ENCODE data around the gene GTF3A.

DNA sequence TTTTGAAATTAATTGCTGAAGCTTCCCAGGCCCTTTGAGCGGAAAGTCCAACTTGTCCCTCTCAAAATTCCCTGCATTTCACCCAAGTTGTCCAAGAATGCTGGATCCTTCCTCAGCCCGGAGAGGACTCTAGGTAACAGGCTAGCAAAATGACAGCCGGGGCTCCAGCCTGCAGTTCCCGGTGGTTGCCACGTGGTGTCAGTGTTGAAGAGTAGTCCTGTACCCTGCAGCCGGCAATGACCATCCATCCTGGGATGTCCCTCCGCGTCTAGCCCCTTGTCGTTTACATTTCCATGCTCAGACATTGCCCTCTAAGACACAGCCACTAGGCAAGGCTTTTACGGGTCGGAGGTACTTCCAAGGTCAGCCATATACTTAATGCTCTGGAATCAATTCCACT lies 57.3 kb downstream of the GTF3A start:
- TF ChIP-seq SP1 (CRISPR knock-in tag; conservative IDR thresholded peaks at IDR 0.05) (no peak), RELA (CRISPR knock-in tag; IDR thresholded peaks at IDR 0.05; ENCODE audit: borderline replicate concordance) (no peak)
- TF ChIP-seq, protein P1, sequence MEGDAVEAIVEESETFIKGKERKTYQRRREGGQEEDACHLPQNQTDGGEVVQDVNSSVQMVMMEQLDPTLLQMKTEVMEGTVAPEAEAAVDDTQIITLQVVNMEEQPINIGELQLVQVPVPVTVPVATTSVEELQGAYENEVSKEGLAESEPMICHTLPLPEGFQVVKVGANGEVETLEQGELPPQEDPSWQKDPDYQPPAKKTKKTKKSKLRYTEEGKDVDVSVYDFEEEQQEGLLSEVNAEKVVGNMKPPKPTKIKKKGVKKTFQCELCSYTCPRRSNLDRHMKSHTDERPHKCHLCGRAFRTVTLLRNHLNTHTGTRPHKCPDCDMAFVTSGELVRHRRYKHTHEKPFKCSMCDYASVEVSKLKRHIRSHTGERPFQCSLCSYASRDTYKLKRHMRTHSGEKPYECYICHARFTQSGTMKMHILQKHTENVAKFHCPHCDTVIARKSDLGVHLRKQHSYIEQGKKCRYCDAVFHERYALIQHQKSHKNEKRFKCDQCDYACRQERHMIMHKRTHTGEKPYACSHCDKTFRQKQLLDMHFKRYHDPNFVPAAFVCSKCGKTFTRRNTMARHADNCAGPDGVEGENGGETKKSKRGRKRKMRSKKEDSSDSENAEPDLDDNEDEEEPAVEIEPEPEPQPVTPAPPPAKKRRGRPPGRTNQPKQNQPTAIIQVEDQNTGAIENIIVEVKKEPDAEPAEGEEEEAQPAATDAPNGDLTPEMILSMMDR (IDR thresholded peaks at IDR 0.05), result peak; percentile 82

Measured in WTC11 (cell line).